Left lobe of liver (tissue), 2 donors: ENCODE data around the gene PANK4. TPM values are rescaled to one million over a fixed set of nuclear protein-coding genes. Genes with fewer than 3 reads are reported as not detected.

ENCODE experiments used
- ATAC-seq: fragments of 200-7000 bp; cut with Tn5 transposase; one replicate; pipeline ENCODE4 v1.9.1; 2020; ENCODE audit warnings: mild to moderate bottlenecking, moderate library complexity
- DNase-seq: peaks from one replicate; pipeline ENCODE4 v3.0.0-alpha.2; 2020; ENCODE audit warnings: low spot score
- total RNA-seq: library from RNA; stranded (reverse); gene quantifications from one replicate; pipeline ENCODE4 v1.2.1, GENCODE V29; 2021
- donor health status: DM: no; HTN: no; CAD: no; lungs with moderate emphysema.
- donor health status: DM: no; HTN: yes; CAD: no.

PANK4 gene
- total RNA-seq, 1 donor from 2014 or later, result 15.4 TPM

- DNase-seq (no peak), ATAC-seq (no peak)
These were observed 9.4 kb downstream of the PANK4 start for GRCh38 chr1:2516946-2517345.

GRCh38 chr1:2516124-2516523, 10.3 kb downstream of the PANK4 start:
- no peak for DNase-seq
- ATAC-seq, result no peak

DNA sequence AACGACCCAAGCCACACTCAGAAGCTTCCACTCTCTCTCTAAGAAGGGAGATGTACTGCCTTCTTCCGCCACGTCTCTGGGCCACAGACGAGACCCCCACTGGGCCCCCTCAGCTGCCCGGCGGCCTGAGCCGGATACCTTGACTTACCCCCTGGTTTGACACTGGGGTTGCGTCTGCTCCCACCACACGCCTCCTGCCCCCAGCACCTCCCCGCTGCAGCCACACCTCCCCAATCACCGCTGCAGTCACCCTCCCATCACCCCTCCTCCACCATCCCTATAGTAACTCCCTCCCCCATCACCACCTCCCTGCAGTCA, 10.7 kb downstream of the PANK4 start:
- DNase-seq, result no peak
- ATAC-seq, result no peak

DNA sequence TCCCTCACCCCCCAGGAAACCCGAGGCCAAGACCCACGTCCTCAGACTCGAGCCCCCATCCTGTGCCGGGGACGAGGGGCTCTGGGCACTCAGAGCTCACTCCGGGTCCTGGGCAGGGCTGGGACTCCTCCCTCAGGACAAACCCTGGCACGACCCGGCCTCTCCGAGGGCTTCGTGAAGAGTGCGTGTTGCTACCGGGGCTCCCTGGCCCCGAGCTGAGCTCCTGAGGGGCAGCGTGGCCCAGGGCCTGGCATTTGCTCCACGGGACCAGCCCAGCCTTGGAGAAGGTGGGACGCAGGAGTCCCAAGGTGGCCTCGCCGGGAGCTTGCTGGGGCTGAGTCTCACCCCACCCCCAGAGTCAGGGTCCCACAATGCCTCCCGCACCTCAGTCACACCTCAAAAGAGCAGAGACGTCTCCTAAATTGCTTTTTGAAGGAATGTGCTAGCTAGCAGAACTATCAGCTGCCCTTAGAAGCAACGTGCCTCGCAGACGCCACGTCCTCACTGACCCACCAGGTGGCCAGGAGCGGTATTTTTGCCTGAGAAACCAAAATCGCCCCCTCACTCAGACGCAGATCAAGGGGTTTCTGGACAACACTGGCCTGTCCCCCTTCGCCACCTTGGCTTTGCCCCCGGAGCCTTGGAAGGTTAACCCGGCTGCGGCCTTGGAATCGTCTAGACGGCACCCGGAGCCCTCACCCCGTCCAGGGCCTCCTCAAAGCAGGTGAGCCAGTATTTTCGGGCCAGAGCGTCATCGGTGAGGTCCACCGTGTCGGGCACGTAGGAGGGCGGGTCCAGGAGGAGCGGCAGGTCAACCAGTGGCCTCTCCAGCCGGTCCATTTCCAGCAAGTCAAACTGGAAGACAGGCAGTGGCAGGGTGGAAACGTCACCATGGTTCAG, 11.3 kb downstream of the PANK4 start:
- ATAC-seq (no peak), DNase-seq (no peak)

- ATAC-seq (no peak), DNase-seq (no peak)
These were observed 12.3 kb downstream of the PANK4 start for GRCh38 chr1:2513939-2514652.

DNA sequence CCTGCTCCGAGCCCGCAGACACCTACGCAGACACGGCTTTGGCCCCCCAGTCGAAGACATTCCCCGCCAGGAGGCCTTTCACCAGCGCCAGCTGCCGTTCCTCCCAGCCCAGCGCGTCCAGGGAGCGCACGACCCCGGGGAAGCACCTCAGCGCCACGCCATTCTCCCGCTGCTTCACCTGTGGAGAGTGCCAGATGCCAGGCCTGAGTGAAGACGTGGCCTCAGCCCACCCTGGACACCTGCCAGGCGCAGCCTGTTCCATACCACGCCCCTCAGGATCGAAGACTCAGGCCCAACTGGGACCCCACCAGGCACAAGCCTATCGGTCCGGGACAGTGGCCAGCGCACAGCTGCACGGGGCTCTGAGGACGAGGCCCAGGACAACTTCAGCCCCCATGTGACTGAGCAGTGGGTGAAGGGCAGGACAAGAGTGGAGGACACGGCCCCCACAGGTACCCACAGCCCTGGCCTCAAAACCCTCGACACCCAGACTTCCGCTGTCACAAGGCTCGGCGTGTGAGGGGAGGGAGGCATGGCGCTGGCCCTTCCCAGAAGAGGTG, 13.5 kb downstream of the PANK4 start:
- DNase-seq (no peak), ATAC-seq (no peak)

- no peak for ATAC-seq
- DNase-seq, result no peak
These were observed 15.8 kb downstream of the PANK4 start for GRCh38 chr1:2510366-2511155.

DNA sequence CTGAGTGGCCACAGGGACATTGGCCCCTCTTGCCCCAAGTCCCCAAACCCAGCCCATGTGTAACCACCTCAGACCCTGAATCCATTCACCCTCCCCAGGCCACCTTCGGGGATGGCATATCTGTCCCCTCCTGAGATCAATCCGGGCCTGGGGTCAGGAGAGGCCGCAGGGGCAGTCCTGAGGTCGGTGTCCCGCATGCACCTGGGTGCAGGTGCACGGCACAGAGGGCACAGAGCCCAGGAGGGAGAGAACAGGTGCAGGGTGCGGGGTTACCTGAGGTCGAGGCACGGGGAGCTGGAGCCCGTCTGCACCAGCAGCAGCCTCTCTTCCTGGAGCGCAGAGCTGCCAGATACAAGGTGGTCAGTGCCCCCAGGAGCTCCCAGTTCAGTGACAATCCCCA, 16.8 kb downstream of the PANK4 start:
- DNase-seq, result peak; percentile 56
- peak; percentile 47 for ATAC-seq

DNA sequence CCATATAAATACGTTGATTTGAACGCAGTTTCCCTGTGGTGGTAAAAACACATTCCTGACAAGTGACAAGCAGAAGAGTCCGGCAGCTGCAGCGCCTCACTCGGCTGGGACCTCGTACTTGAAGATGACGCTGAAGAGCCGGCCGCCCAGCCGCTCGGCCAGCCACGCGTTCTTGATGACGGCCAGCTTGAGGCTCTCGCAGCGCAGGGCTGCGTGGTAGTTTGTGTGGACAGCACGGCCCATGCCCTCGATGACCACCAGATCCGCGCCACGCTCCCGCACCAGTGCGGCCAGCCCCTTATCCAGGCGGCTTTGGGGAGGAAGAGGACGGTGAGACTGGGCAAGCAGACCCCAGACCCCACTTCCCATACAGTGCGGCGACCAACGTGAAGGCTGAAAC, 17.6 kb downstream of the PANK4 start:
- DNase-seq (no peak), ATAC-seq (no peak)

- DNase-seq (no peak), ATAC-seq (no peak)
These were observed 18.2 kb downstream of the PANK4 start for GRCh38 chr1:2508180-2508579.

GRCh38 chr1:2507744-2508155, 18.6 kb downstream of the PANK4 start:
- DNase-seq, result no peak
- ATAC-seq, result no peak

GRCh38 chr1:2506901-2507565, 19.4 kb downstream of the PANK4 start:
- ATAC-seq (peak; percentile 45), DNase-seq (no peak)

- no peak for DNase-seq
- no peak for ATAC-seq
These were observed 20.2 kb downstream of the PANK4 start for GRCh38 chr1:2506007-2506860.

GRCh38 chr1:2505461-2505994, 20.9 kb downstream of the PANK4 start:
- DNase-seq (no peak), ATAC-seq (peak; percentile 7)

DNA sequence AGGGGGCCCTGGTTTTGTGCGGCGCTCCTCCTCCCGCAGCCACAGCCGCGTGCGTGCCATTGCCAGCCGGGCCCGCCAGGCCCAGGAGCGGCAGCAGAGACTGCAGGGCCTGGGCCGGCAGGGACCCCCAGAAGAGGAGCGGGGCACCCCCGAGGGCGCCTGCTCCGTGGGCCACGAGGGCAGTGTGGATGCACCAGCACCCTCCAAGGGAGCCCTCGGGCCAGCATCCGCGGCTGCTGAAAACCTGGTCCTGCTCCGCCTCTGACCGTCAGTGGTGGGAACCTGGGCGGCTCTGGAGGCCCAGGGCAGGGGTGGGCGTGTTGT, 21.5 kb downstream of the PANK4 start:
- DNase-seq, result no peak
- ATAC-seq, result no peak

DNA sequence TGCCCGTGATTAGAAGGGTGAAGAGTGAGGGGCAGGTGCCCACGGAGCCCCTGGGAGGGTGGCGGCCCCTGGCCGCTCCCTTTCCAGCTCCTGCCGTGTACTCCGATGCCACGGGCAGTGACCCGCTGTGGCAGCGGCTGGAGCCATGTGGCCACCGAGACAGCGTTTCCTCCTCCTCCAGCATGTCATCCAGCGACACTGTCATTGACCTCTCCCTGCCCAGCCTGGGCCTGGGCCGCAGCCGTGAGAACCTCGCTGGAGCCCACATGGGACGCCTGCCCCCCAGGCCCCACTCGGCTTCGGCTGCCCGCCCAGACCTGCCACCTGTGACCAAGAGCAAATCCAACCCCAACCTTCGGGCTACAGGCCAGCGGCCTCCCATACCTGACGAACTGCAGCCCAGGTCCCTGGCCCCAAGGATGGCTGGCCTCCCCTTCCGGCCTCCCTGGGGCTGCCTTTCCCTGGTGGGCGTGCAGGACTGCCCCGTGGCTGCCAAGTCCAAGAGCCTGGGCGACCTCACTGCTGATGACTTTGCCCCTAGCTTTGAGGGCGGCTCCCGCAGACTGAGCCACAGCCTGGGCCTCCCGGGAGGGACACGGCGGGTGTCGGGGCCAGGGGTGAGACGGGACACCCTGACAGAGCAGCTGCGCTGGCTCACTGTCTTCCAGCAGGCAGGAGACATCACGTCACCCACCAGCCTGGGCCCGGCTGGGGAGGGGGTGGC, 22.0 kb downstream of the PANK4 start:
- DNase-seq (no peak), ATAC-seq (no peak)

GRCh38 chr1:2503554-2504224, 22.7 kb downstream of the PANK4 start:
- no peak for ATAC-seq
- no peak for DNase-seq
